Measurements from ENCODE around the gene SCN9A.
"Not testable (repeated sequence)": the region's sequence is repeated elsewhere in the genome, so short reads cannot be mapped to it uniquely, and the experiment has no call there.

The SCN9A gene

GRCh38 chr2:166334805-166335204 is 40.9 kb downstream of the SCN9A start:
- DNase-seq (ENCODE audit: low read depth) = no peak

- DNase-seq (ENCODE audit: low read depth) = no peak
Observed at GRCh38 chr2:166333801-166334200, 41.9 kb downstream of the SCN9A start.

GRCh38 chr2:166332106-166332505 is 43.6 kb downstream of the SCN9A start:
- DNase-seq (ENCODE audit: low read depth) = no peak

GRCh38 chr2:166331468-166331867 is 44.3 kb downstream of the SCN9A start:
- no peak for DNase-seq (ENCODE audit: low read depth)

GRCh38 chr2:166329465-166329864 is 46.3 kb downstream of the SCN9A start:
- DNase-seq (ENCODE audit: low read depth) = no peak

- no peak for DNase-seq (ENCODE audit: low read depth)
Observed at GRCh38 chr2:166328147-166328546, 47.6 kb downstream of the SCN9A start.

- no peak for DNase-seq (ENCODE audit: low read depth)
Observed at GRCh38 chr2:166321076-166321475, 54.7 kb downstream of the SCN9A start.

GRCh38 chr2:166314022-166314759 is 61.6 kb downstream of the SCN9A start:
- no peak for DNase-seq (ENCODE audit: low read depth)

- not testable (repeated sequence) for DNase-seq (ENCODE audit: low read depth)
Observed at GRCh38 chr2:166312863-166313262, 62.9 kb downstream of the SCN9A start.

- DNase-seq (ENCODE audit: low read depth) = no peak
Observed at GRCh38 chr2:166307326-166307725, 68.4 kb downstream of the SCN9A start.

- DNase-seq (ENCODE audit: low read depth) = no peak
Observed at GRCh38 chr2:166304656-166305055, 71.1 kb downstream of the SCN9A start.

GRCh38 chr2:166302036-166302435 is 73.7 kb downstream of the SCN9A start:
- no peak for DNase-seq (ENCODE audit: low read depth)

- DNase-seq (ENCODE audit: low read depth) = no peak
Observed at GRCh38 chr2:166297951-166298350, 77.8 kb downstream of the SCN9A start.

GRCh38 chr2:166293984-166294383 is 81.8 kb downstream of the SCN9A start:
- no peak for DNase-seq (ENCODE audit: low read depth)

GRCh38 chr2:166285215-166285614 is 90.5 kb downstream of the SCN9A start:
- no peak for DNase-seq (ENCODE audit: low read depth)

GRCh38 chr2:166284359-166284758 is 91.4 kb downstream of the SCN9A start:
- DNase-seq (ENCODE audit: low read depth) = no peak

- DNase-seq (ENCODE audit: low read depth) = no peak
Observed at GRCh38 chr2:166282154-166282553, 93.6 kb downstream of the SCN9A start.

- DNase-seq (ENCODE audit: low read depth) = no peak
Observed at GRCh38 chr2:166278856-166279255, 96.9 kb downstream of the SCN9A start.

- DNase-seq (ENCODE audit: low read depth) = no peak
Observed at GRCh38 chr2:166270376-166270775, 105.4 kb downstream of the SCN9A start.

- DNase-seq (ENCODE audit: low read depth) = no peak
Observed at GRCh38 chr2:166269322-166269721, 106.4 kb downstream of the SCN9A start.

- DNase-seq (ENCODE audit: low read depth) = no peak
Observed at GRCh38 chr2:166257859-166258258, 117.9 kb downstream of the SCN9A start.

- no peak for DNase-seq (ENCODE audit: low read depth)
Observed at GRCh38 chr2:166256896-166257295, 118.8 kb downstream of the SCN9A start.

GRCh38 chr2:166249318-166249717 is 126.4 kb downstream of the SCN9A start:
- no peak for DNase-seq (ENCODE audit: low read depth)

- no peak for DNase-seq (ENCODE audit: low read depth)
Observed at GRCh38 chr2:166246901-166247300, 128.8 kb downstream of the SCN9A start.
